GM18858 (cell line): Measurements from ENCODE around the gene BEGAIN.

Source experiments
- ATAC-seq: cut with Tn5 transposase; IDR thresholded peaks from one replicate; pipeline ENCODE4 v1.9.1; 2021; ENCODE audit not compliant: unreplicated experiment

Gene BEGAIN

DNA sequence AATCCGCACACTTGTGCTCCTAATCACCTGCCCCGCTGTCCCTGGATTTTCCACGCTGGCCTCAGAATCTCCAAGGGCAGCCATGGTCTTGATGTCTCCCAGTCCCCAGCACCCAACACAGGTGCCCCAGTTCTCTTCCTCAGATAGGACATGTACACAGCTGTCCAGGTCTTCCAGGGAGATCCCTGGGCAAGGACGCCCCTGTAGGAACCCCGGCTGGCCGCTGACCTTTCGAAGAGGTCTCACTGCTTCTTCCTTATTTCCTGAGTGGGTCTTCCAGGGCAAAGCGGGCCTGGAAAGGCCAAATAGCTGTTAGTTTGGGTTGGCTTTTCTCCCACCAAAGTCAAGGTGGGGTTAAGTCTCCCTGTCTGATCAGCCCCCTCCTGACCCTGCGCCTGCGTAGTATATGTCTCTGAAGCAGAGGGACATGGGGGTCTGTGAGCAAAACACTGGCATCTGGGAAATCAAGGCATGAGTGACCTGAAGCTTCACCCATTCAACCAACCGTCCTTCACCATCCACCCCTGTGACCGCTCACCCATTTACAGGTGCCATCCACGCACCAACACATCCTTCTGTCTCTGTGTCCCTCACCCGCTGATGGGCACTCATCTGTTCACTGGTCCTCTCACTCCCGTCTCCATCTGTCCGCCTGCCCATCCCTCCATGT is 4.6 kb downstream of the BEGAIN start:
- no peak for ATAC-seq

DNA sequence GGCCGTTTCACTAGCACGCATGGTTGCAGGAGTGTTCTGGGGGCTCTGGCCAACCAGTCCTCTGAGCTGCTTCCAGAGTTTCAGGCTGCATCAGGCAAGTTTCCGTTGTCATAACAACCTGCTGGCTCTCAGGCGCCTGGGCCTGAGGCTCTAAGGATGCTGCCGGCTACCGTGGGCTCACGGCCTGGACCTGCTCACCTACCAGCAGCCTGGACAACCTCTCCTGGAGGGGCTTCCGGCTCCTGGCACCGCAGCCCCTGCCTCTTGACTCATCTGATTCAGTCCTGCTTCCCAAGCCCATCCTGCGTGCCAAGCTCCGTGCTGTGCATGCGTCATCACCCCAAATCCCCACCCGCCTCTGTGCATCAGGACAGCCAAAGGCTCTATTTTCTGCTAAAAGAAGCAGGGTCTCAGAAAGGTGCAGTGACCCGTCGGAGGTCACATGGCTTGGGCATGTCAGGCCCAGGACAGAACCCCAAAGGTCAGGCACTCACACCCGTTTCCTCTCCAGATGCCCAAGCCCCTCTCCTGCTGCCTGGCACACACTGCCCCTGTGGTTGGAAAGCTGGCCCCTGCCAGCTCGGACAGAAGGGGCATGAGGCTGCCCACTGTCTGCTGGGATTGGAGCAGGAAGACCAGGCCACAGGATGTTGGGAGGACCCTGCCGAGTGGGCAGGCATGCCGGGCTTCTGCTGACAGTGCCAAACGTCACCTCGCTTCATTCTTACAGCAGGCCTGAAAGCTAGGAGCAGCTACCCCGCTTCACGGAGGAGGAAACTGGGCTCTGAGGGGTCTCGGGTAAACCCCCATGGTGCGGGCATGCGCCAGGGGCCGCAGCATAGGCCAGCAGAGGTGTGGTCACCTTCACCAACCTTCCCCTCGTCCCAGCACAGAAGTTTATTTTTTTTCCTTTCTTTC is 5.7 kb downstream of the BEGAIN start:
- ATAC-seq = no peak

DNA sequence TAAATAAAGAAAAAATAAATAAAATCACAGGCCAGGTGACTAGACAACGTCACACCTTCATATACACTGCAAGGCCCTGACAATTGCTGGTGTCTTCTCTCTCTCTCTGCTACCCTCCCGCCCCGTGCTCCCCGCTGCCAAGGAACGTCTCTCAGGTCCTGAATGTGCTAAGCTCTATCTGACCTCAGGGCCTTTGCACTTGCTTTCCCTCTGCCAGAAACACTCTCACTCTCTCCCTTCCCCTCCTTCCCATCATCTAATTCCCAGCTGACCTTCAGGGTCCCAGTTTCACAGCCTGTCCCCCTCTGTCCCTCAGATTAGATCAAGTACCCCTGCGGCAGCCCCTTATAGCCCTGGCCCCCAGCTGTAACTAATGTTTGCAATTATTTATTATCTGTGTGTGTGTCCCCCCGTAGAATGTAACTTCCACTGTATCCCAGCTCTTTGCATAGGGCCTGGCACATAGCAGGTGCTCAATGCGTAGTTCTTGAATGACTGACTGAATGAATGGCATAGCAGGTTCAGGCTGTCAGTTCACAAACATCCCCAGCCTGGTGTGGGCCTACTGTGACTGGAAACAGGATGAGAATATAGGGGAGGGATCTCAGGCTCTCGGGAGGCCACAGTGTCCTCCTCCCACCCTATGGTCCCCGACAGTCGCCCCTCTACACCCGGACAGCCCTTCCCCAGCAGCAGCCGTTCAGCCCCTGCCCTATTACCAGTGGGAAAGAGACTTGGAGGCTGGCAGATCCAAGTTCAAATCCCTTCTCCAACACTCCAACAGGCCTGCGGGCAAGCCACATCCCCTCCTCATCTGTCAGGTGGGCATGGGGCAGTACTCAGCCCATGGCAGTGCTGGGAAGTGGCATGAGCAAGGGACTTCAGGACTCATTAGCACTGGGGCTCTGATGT is 6.6 kb downstream of the BEGAIN start:
- ATAC-seq = no peak

DNA sequence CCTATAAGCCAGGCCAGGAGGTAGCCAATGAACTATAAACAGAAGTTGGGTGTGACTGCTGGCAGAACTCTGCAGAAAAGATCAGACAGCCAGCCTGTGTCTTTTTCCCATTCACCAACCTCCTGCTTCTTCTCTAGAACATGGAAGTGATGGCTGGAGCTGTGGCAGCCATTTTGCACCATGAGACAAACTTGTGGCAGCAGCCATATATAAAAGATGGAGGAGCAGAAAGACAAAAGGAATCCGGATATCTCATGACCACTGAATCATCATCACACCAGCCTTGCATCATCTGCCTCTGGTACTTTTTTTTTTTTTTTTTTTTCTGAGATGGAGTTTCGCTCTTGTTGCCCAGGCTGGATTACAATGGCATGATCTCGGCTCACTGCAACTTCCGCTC is 8.7 kb downstream of the BEGAIN start:
- ATAC-seq = no peak

DNA sequence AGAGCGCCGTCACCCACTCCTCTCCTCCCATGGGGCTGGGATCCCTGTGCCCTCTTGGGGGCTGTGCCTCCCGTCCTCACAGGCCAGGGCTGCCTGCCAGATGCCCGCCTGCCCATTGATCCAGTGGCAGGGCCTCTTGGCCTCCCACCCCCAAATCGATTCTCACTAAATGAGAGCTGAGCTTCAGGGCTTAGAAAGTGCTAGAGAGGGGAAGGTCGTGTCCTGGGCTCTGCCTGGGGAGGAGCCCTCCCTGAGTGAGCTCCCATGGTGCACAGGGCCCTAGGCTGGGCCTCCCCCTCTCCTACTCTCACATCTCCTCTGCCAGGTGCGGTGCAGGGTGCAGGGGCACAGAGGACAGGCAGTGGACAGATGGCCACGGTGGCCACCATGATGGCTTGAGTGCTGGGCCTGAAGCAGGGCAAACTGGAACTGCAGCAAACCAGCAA is 9.2 kb downstream of the BEGAIN start:
- ATAC-seq = no peak

DNA sequence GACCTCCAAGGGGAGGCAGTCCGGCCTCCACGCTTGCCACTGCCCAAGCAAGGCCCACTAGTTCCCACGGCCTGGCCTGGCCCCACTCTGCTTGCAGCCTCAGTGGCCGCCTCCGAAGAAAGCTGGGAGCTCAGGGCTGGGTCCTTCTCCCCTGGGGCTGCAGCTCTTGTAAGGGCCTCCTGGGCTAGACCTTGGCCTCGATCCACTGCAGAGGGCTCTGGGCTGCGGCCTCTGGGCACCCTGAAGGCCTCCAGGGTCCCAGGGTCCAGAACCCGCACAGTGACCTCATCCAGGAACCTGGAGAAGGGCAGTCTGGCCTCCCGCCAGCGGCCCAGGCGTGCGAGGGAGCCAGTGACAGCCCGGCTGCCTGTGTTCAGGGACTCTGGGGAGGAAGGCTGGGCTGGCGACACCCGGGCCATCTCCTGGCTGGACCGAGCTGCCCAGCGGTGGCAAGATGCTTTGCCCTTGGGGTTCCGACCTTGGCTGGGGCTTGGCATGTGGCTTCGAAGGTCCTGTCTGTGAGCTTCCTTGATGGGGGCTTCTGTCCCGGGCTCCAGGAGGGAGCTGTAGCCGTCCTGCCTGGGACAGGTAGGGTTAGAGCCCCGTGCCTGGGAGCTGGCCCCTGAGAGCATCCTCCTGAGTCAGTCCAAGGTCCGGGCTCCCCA is 9.8 kb downstream of the BEGAIN start:
- no peak for ATAC-seq

DNA sequence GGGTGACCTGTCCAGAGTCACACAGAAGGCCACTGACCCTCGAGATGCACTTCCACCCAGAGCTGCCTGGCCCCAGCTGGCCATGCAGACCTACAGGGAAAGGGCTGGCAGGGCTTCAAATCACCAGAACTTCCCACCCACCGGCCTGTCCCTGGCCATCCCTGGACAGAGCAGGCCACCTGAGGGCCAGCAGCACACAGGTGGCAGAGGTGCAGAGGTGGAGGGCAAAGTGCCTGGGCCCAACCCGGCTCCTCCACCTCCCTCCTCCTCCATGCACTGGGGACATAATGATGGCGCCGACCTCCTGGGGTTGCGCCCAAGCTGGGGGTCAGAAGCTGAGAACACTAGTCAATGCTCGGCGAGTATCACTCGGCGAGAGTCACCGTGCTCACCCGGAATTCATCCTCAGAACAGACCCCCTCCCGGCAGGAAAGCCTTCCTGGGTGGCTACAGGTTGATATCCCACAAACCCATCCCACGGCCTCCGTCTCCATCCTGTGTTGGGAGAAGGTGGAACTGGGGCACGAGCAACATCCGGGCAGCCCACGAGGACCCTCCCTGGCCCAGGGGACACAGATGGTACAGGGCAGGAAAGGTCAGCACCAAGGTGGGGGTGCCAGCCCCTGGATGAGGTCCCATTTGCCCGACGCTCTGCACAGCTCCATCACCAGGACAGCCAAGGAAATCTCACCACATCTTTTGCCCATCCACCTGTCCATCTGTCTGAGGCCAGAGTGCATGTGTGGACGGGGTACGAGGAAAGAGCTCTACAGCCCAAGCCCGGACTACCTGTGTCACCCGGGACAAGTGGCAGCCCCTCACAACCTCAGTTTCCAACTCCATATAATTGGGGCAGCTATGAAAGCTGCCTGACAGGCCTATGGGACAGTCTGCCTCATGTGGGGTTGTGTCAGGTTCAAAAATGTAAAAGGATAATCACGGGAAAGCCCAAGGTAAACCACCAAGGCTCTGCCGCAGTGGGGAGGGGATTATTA is 10.8 kb downstream of the BEGAIN start:
- ATAC-seq = no peak

DNA sequence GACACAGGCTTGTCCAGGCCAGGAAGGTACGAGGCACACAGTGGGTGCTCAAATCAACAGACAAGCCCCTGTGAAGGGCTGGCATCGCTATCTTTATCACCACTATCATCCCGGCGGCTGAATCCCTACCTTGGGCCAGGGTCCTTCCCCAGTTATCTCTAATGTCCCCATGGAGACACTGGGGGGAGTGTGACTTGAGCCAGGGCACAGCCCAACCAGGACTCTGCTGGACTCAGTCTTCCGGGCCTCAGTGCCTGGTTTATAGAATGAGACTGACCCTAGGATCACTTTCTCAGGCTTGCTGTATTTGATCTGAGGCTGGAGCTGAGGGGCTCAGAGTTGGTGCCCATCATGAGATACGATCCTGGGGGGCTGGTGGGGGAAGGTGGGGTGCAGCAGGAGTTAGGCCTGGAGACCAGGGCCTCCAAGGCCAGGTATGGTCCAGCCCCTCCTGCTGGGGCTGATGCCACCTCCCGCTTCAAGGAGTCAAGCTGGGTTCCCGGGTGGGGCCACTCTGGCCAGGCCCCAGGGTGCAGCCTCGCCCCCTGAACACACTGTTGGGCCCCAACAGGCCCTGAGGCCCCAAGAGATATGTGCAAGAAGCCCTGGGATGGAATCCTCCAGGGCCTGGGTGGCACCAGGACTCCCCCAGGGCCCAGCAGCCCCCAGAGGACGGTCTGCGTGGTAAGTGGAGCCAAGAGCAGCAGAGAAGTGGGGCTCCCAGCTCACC is 11.8 kb downstream of the BEGAIN start:
- ATAC-seq = no peak

DNA sequence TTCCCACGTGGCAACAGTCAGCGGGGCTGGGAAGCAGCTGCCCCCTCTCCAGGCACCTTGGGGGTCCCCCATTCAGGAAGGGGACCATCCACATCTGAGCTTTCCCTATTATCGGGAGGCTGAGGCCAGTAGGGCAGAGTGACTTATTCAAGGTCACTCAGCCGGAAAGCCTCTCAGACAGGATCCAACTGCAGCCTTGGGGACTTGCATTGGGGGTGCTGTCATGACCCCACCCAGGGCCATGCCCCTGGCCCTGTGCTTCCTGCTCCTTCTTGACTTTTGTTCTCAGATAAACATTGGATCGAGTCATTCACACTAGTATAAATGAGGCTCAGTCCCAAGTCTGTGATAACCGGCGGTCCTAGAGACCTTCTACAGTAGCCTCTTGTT is 12.6 kb downstream of the BEGAIN start:
- ATAC-seq = no peak

DNA sequence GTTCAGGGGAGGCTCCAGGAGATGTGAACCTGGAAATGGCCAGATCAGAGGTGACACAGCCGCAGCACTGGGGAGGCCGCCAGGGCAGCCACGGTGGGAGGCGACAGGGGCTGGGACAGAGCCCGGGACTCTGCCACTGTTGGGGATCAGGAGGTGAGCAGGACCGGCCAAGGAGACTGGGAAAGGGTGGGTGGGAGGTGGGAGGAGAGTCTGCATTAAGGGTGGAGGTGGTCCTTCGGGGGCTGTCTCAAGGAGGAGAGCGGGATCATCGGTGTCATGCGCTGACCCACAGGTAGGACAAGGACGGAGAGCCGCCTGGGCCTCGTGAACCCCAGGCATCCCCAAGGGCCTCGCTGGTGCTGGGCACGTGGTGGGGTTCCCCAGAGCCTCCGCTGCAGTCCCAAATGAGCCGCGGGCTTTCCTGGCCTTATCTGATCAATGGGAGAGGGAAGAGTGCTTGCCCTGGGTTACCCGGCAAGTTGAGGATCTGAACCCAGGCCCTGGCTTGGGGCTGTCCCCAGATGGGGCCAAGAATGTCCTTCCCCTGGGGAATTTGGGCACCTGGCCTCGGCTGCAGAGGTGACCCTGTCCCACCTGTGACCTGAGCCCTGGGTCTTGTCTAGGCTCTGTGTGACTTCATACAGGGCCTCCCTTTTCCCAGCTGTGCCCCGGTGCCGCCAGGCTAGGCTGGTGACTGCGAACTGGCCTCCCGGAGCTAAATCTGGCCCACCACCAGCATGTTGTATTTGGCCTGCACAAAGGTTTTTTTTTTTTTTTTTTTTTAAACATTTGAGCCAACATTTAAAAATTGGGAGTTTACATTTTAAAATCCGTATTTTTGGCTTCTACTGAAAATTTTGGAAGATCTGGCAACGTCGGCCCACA is 13.2 kb downstream of the BEGAIN start:
- no peak for ATAC-seq

DNA sequence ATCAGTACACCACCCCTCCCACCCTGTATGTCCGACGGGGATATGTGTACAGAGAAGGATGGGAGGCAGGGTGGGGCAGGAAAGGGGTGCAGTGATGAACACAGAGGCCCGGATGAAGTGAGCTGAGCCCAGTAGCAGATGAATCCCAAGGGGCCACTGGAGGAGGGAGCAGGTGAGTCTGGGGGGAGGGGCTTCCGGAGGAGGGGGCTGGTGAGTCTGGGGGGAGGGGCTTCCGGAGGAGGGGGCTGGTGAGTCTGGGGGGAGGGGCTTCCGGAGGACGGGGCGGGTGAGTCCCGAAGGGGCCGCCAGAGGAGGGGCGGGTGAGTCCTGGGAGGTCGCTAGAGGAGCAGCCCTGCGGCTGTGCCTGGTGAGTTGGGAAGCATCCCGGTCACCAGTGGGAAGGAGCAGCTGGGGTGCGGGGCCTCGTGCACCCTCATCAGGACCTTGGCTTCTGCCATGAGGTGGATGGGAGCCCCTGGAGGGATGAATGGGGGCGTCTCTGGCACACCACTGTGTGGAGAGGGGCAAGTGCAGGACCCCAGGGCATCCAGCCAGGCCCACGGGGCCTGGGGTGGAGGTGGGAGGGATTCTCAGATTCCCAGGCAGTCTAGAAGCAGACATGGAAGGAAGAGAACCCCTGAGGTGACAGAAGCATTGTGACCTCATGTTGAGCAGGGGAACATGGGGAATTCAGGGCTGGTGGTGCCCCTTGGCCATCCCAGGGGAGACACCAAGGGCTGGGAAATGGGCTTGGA is 14.0 kb downstream of the BEGAIN start:
- ATAC-seq = no peak

DNA sequence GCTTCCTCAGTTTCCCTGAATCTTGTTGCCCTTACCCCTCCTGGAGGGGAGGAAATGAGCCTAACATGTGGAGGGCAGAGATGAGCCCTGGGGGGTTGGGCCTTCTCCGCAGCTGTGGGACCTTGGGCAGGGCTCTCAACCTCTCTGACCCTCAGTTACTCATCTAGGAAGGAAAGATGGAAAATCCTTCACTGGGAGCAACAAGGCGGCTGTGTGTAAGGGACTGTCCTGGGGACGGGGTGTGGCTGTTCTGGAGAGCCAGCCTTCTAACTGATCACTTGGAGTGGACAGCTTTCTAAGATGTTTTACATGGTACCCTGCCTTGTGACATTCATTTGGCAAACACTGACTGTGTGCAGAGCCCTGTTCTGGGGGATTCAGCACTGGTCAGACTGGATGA is 14.7 kb downstream of the BEGAIN start:
- ATAC-seq = no peak

DNA sequence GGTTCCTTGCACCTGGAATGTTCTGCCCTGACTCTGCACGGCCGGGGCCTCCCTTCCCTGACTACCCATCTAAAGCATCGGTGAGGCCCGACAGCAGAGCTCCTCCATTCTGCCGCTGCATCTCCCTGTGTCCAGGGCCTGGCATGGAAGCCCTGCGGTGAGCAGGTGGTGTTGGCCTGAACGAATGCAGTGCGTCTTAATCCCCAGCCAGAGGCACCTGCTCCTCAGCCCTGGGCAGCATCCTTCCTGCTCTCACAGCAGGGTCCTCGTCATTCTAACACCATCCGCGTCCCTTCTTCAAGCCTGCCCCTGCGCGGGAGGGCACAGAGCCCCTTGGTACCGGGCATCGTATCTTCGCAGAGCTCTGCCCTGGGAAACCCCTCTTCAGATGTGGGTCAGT is 15.4 kb downstream of the BEGAIN start:
- ATAC-seq = no peak

DNA sequence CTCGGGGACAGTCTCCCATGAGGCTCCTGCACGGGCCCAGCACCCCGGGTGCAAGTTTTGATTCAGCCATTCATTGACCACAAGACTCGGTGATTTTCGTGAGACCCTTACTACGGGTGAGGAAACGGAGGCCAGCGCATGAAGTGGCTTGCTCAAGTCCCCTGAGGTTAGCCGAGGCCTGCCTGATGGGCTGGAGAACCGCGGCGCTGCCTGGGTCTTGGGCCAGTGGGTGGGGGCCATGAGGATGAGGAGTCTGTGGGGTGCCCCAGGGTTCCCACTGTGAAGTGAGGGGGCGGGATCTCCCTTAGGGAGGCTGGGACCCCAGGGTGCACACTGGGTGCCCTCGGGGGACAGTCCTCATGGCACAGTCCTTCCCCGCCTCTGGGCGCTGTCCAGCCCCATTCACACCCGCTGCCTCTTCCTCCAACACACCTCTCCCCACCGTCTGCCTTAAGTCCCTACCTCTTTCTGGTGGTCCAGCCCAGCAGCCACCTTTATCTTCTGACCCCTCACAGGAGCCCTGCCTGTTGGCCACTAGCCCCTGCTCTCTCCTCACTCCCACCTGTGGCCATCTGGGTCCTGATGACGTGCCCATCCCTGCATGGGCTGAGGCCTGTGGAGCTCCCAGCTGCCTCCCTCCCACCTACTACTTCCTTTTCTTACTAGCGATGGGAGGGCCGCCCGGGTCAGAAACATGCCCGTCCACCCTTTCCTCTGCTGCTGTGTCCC is 16.3 kb downstream of the BEGAIN start:
- no peak for ATAC-seq

DNA sequence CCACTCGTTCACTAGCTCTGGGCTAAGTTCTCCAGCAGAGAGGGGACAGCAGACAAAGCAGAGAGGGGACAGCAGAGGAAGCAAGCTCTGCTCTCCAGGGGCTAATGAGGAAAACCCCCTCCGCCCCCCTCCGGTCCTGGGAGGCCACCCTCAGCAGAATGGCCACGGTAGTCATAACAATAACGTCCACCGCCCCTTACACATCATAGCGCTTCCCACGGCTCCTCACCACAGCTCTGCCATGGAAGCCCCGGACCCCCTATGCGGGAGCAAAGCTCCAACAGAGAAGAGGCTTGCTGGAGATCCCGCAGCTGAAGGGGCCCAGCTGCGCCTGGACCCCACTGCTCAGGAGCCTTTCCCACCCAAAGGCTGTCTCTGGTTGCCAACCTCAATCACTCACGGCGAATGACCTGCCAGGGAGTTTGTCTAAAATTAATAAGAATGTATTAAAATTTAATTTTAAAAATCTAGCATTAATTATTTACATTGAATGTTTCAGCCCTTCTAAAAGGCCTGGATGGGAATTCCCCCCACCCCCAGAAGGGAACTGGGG is 17.4 kb downstream of the BEGAIN start:
- ATAC-seq = no peak

DNA sequence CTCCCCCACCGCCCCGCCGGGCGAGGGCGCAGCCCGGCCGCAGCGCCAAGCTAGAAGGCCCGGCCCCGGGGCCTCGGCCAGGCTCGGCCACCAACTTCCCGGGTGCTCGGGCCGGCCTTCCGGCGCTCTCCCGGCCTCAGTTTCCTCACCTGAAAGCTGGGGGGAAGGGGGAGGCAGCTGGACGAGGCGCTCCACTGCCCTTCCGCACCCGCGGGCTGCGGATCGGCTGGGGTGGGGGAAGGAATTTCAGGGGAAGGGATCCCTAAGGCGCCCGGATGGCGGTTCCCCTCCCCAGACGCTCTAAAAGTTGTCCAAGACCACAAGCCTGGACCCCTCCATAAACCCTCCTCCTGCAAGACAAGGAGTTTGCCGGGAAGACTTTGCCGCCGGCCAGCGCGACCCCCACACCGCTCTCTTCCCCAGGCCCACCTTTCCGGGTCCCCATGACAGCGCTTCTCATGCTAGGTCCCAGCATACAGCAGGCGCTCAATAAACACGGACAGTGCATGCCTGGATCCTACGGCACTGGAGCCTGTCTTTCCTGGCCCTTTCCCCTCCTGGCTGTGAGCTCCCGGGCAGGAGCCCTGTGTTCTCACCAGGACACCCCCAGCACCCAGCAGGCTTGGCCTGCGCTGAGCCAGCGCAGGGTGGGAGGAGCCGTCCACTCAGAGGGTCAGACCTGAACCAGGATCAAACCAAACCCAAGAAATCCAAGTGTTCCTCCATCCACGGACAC is 18.1 kb downstream of the BEGAIN start:
- no peak for ATAC-seq
